ENCODE measurements around the gene GLE1. TPM values are rescaled to one million over a fixed set of nuclear protein-coding genes. Genes with fewer than 3 reads are reported as not detected.

Gene GLE1
- total RNA-seq, 1 donor = 19.2 TPM

DNA sequence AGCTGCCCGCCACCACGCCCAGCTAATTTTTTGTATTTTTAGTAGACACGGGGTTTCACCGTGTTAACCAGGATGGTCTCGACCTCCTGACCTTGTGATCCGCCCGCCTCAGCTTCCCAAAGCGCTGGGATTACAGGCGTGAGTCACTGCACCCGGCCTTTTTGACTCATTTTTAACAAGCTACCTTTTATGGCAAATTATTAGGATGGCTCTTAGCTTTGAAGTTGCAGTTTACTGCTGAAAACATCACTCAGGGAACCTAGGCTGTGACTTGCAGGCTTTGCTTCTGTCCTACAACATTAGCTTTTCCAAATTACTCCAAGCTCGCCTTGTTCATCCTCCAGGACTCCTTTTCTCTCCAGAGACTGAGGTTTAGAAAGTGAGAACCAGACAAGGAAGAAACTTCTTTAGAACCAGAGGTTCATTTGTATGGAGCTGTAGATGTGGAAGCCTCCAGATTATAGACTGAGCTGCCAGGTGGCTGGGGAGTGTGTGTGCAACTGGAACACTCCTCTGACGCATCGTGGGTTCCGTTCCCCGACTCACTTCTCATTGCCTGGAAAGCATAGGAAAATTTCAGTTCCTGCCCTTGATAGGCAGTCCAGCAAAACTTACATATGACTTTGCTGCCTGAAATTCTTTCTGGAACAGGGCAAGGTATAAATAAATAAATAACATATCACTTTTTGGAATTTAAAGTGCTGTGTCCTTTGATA lies 24.1 kb downstream of the GLE1 start:
- peak; percentile 45 for DNase-seq (ENCODE audit: insufficient read length, low spot score, missing footprints)

DNA sequence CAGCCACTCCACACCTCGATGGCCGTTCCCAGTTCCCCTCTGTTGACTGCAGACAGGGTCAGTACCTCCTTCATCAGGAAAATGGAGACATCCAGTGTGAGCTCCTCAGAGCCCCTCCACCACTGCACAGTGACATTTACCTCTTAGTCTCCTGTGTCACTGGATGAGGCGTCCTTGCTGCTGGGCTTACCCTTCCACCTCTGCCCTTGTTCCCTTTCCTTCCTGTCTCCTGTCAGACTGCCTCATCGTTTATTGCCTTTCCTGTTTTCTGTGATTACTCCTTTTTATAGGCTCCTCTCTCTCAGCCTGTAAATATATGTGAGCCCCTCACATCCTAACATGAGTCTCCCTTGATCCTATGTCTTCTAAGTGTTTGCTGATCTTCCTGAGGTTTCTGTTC lies 24.7 kb downstream of the GLE1 start:
- H3K27ac ChIP-seq (ENCODE audit: low read depth, low read length) = no peak overlapping the region
- TF ChIP-seq, protein P1, sequence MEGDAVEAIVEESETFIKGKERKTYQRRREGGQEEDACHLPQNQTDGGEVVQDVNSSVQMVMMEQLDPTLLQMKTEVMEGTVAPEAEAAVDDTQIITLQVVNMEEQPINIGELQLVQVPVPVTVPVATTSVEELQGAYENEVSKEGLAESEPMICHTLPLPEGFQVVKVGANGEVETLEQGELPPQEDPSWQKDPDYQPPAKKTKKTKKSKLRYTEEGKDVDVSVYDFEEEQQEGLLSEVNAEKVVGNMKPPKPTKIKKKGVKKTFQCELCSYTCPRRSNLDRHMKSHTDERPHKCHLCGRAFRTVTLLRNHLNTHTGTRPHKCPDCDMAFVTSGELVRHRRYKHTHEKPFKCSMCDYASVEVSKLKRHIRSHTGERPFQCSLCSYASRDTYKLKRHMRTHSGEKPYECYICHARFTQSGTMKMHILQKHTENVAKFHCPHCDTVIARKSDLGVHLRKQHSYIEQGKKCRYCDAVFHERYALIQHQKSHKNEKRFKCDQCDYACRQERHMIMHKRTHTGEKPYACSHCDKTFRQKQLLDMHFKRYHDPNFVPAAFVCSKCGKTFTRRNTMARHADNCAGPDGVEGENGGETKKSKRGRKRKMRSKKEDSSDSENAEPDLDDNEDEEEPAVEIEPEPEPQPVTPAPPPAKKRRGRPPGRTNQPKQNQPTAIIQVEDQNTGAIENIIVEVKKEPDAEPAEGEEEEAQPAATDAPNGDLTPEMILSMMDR (IDR thresholded peaks at IDR 0.05; ENCODE audit: extremely low read depth, low read depth, low read length) = no peak

More for the DNA sequence above, 24.1 kb downstream of the GLE1 start:
- Histone ChIP-seq H3K27ac (ENCODE audit: low read depth, low read length) (peak overlapping the region; percentile 58), H3K27me3 (ENCODE audit: insufficient read depth, low read length) (no peaks in the 10 kb centered on the region), H3K9me3 (ENCODE audit: low read depth, low read length) (no peaks in the 10 kb centered on the region), H2AFZ (ENCODE audit: low read length) (no peak overlapping the region), H3K4me1 (ENCODE audit: insufficient read depth, low read length) (peaks cover 6% of the 10 kb centered on the region), H3K79me2 (ENCODE audit: insufficient read depth, low read length) (no peaks in the 10 kb centered on the region), H3K4me3 (ENCODE audit: insufficient read depth, low read length) (no peak overlapping the region), H3K36me3 (ENCODE audit: insufficient read depth, low read length) (peaks cover 45% of the 10 kb centered on the region), H4K20me1 (ENCODE audit: insufficient read depth, low read length) (no peaks in the 10 kb centered on the region), H3K4me2 (ENCODE audit: insufficient read depth, low read length) (no peak overlapping the region)
- TF ChIP-seq, protein P1 (IDR thresholded peaks at IDR 0.05; ENCODE audit: extremely low read depth, low read depth, low read length) = no peak

DNA sequence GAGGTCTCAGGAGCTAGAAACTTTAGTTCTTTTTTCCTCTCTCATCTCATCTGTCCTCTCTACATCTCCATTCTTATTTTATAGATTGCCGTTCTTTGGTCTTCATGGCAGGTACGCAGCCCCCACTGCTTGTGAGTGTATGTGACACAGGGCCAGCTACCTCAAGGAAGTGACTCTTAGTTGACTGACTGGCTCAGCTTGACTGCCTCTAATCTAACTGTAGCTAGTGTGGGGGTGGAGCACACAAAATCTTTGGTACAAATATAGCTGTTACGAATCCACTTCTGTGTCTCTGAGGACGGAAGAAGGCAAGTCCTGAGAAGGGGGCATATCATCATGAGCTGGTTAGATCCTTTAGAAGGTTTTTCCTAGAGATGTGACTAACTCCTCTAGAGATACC lies 28.1 kb downstream of the GLE1 start:
- Histone ChIP-seq H3K9me3 (ENCODE audit: low read depth, low read length) (no peaks in the 10 kb centered on the region), H3K79me2 (ENCODE audit: insufficient read depth, low read length) (no peaks in the 10 kb centered on the region), H3K4me1 (ENCODE audit: insufficient read depth, low read length) (peaks cover 6% of the 10 kb centered on the region), H3K27ac (ENCODE audit: low read depth, low read length) (no peak overlapping the region), H2AFZ (ENCODE audit: low read length) (no peak overlapping the region), H3K4me2 (ENCODE audit: insufficient read depth, low read length) (no peak overlapping the region), H4K20me1 (ENCODE audit: insufficient read depth, low read length) (no peaks in the 10 kb centered on the region), H3K36me3 (ENCODE audit: insufficient read depth, low read length) (peaks cover 43% of the 10 kb centered on the region), H3K4me3 (ENCODE audit: insufficient read depth, low read length) (no peak overlapping the region), H3K27me3 (ENCODE audit: insufficient read depth, low read length) (no peaks in the 10 kb centered on the region)
- no peak for DNase-seq (ENCODE audit: insufficient read length, low spot score, missing footprints)
- TF ChIP-seq, protein P1 (IDR thresholded peaks at IDR 0.05; ENCODE audit: extremely low read depth, low read depth, low read length) = no peak

More for the DNA sequence above, 24.7 kb downstream of the GLE1 start:
- H4K20me1 ChIP-seq (ENCODE audit: insufficient read depth, low read length) = no peaks in the 10 kb centered on the region
- H3K36me3 ChIP-seq (ENCODE audit: insufficient read depth, low read length) = peaks cover 47% of the 10 kb centered on the region
- no peak overlapping the region for H3K4me2 ChIP-seq (ENCODE audit: insufficient read depth, low read length)
- no peaks in the 10 kb centered on the region for H3K9me3 ChIP-seq (ENCODE audit: low read depth, low read length)
- no peaks in the 10 kb centered on the region for H3K79me2 ChIP-seq (ENCODE audit: insufficient read depth, low read length)
- no peaks in the 10 kb centered on the region for H3K27me3 ChIP-seq (ENCODE audit: insufficient read depth, low read length)
- DNase-seq (ENCODE audit: insufficient read length, low spot score, missing footprints) = peak; percentile 18
- H2AFZ ChIP-seq (ENCODE audit: low read length) = no peak overlapping the region
- no peak overlapping the region for H3K4me3 ChIP-seq (ENCODE audit: insufficient read depth, low read length)
- H3K4me1 ChIP-seq (ENCODE audit: insufficient read depth, low read length) = peaks cover 6% of the 10 kb centered on the region

DNA sequence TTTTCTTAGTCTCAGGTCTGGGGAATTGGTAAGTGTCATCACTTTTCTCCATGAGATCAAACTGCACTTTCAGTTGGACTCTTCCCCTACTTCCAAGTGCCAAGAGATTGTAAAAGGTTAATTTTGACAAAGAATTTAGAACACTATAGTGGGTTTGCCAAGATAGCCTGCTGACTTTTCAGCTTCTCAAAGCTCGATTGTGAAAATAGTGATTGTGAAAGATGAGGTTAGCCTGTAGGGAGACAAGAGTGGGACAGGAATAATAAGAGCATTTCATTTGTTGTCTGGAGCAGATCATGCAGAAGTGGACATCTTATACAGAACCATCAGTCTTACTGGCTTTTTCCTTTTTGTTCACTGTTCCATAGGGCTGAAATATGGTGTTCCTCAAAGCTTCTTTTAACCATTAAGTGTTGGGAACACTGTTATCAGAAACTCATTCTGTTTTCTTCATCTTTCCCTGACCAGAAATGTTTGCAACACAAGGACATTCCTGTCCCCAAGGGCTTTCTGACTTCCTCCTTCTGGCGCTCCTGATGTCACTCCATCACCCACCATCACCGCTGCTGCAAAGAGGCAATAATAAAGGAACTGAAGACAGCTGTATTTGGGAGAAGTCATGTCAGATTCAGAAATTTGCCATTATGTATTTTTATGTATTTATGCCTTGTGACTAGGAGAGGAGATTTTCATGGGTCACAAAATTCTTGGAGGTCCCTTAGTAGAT lies 36.3 kb downstream of the GLE1 start:
- TF ChIP-seq, protein P1 (IDR thresholded peaks at IDR 0.05; ENCODE audit: extremely low read depth, low read depth, low read length) = no peak
- Histone ChIP-seq H4K20me1 (ENCODE audit: insufficient read depth, low read length) (no peaks in the 10 kb centered on the region), H3K27ac (ENCODE audit: low read depth, low read length) (no peak overlapping the region), H3K36me3 (ENCODE audit: insufficient read depth, low read length) (peaks cover 59% of the 10 kb centered on the region), H3K4me3 (ENCODE audit: insufficient read depth, low read length) (no peak overlapping the region), H3K9me3 (ENCODE audit: low read depth, low read length) (no peaks in the 10 kb centered on the region), H2AFZ (ENCODE audit: low read length) (no peak overlapping the region), H3K4me2 (ENCODE audit: insufficient read depth, low read length) (no peak overlapping the region), H3K27me3 (ENCODE audit: insufficient read depth, low read length) (no peaks in the 10 kb centered on the region), H3K79me2 (ENCODE audit: insufficient read depth, low read length) (no peaks in the 10 kb centered on the region), H3K4me1 (ENCODE audit: insufficient read depth, low read length) (no peaks in the 10 kb centered on the region)
- no peak for DNase-seq (ENCODE audit: insufficient read length, low spot score, missing footprints)

Data from osteoblast (primary cell).